ENCODE results near the gene TMTC2. TPM values are rescaled to one million over a fixed set of nuclear protein-coding genes. Genes with fewer than 3 reads are reported as not detected.

Gene TMTC2
- total and polyA plus RNA-seq, 2 donors = 18.1 to 95.3 TPM

DNA sequence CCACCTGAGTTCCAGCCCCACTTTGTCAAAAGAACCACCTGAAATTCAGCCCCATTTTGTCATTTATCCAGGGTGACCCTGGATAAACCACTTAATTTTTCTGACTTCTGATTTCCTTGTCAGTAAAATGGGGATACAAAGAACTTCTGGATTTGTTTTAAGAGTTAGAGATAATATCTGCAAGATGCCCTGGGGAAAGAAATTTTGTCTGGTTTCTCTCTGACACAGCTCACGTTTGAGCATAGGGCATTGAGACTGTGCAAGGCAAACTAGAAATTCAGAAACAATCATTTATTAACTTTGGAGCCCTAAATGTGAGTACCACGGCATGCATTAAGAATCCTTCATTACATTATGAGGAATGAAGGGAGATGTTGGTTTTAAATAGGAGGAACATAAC is 37.2 kb downstream of the TMTC2 start:
- no peaks in the 10 kb centered on the region for H3K4me1 ChIP-seq (ENCODE audit: insufficient read depth)
- no peaks in the 10 kb centered on the region for H3K36me3 ChIP-seq (ENCODE audit: insufficient read depth)
- no peak for DNase-seq (ENCODE audit: extremely low spot score)
- no peak overlapping the region for H3K27ac ChIP-seq (ENCODE audit: low read depth)
- no peak overlapping the region for H3K4me3 ChIP-seq (ENCODE audit: low read depth, low read length)
- 80% methylated on average over 2 of the region's 2 CpGs for WGBS

DNA sequence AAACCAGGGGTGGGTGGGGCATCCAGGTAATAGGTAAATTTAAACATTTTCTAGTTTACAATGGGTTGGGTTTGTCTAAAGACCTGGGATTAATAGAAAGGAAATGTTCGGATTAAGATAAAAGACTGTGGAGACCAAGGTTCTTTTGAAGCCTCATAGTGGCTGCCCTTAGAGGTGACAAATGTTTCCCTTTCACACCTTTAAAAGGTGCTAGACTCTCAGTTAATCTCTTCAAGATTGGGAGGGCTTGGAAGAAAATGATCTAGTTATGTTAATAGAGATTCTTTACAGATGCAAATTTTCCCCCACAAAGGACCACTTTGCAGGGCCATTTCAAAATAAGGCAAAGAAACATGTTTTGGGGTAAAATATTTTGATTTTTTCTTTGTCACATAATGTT is 39.0 kb downstream of the TMTC2 start:
- H3K4me3 ChIP-seq (ENCODE audit: low read depth, low read length) = no peak overlapping the region
- no peaks in the 10 kb centered on the region for H3K4me1 ChIP-seq (ENCODE audit: insufficient read depth)
- H3K36me3 ChIP-seq (ENCODE audit: insufficient read depth) = no peaks in the 10 kb centered on the region
- WGBS = 94% methylated on average over 1 of the region's 1 CpG
- DNase-seq (ENCODE audit: extremely low spot score) = no peak
- no peak overlapping the region for H3K27ac ChIP-seq (ENCODE audit: low read depth)

DNA sequence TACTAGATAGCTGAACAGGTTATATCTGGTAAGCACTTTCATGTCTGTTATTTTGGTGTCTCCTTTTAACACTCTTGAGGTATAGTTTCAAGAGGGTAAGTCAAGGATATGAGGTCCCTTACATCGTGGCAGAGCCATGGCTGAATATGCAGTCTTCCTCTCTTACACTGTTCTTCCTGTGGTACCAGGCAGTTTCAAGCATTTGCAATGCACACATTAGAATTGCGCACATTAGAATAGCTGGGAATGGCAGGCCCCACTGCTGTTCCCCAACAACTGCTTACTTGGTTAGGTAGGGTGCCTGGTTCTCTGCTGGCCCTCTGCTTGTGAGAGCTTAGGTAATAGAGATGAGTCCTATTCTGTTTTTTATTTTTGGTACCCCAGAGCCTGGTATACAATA is 41.2 kb downstream of the TMTC2 start:
- DNase-seq (ENCODE audit: extremely low spot score) = no peak
- peaks cover 1% of the 10 kb centered on the region for H3K4me1 ChIP-seq (ENCODE audit: insufficient read depth)
- H3K27ac ChIP-seq (ENCODE audit: low read depth) = no peak overlapping the region
- H3K36me3 ChIP-seq (ENCODE audit: insufficient read depth) = no peaks in the 10 kb centered on the region
- H3K4me3 ChIP-seq (ENCODE audit: low read depth, low read length) = no peak overlapping the region
- WGBS = 89% methylated on average over 2 of the region's 2 CpGs

DNA sequence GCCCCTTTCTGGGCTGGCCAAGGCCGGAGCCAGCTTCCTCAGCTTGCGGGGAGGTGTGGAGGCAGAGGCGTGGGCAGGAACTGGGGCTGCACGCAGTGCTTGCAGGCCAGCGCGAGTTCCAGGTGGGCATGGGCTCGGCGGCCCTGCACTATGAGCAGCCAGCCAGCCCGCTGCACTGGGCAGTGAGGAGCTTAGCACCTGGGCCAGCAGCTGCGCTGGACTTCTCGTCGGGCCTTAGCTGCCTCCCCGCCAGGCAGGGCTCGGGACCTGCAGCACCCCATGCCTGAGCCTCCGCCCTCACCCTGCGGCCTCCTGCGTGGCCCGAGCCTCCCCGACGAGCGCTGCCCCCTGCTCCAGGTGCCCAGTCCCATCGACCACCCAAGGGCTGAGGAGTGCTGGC is 42.0 kb downstream of the TMTC2 start:
- no peak overlapping the region for H3K27ac ChIP-seq (ENCODE audit: low read depth)
- H3K4me3 ChIP-seq (ENCODE audit: low read depth, low read length) = no peak overlapping the region
- no peak for DNase-seq (ENCODE audit: extremely low spot score)
- peaks cover 1% of the 10 kb centered on the region for H3K4me1 ChIP-seq (ENCODE audit: insufficient read depth)
- no peaks in the 10 kb centered on the region for H3K36me3 ChIP-seq (ENCODE audit: insufficient read depth)
- WGBS = 98% methylated on average over 22 of the region's 22 CpGs

DNA sequence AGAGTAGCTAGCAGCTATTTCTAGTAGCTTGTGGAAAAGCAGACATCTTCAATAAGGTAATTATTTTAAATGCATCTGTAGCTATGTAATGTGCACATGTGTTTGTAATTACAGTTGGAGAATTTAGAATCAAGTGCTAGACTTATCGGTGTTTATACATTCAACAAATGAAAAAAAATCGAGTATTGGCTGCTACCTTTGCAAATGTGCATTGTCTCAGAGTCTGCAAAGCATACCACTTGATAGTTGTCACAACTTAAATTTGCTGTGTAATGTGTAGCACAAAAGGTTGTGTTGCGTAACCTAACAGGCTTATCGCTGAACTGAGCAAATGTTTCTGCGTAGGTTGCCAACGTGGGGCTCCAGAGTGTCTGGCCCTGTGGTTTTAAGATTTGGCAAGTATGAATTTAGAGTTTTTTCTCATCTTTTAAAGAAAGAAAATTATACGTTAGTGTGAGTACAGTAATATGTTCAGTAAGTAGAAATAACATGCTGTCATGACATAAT is 44.3 kb downstream of the TMTC2 start:
- Histone ChIP-seq H3K4me3 (ENCODE audit: low read depth, low read length) (no peak overlapping the region), H3K27ac (ENCODE audit: low read depth) (no peak overlapping the region), H3K36me3 (ENCODE audit: insufficient read depth) (no peaks in the 10 kb centered on the region), H3K4me1 (ENCODE audit: insufficient read depth) (peaks cover 1% of the 10 kb centered on the region)
- no peak for DNase-seq (ENCODE audit: extremely low spot score)
- 67% methylated on average over 7 of the region's 7 CpGs for WGBS

DNA sequence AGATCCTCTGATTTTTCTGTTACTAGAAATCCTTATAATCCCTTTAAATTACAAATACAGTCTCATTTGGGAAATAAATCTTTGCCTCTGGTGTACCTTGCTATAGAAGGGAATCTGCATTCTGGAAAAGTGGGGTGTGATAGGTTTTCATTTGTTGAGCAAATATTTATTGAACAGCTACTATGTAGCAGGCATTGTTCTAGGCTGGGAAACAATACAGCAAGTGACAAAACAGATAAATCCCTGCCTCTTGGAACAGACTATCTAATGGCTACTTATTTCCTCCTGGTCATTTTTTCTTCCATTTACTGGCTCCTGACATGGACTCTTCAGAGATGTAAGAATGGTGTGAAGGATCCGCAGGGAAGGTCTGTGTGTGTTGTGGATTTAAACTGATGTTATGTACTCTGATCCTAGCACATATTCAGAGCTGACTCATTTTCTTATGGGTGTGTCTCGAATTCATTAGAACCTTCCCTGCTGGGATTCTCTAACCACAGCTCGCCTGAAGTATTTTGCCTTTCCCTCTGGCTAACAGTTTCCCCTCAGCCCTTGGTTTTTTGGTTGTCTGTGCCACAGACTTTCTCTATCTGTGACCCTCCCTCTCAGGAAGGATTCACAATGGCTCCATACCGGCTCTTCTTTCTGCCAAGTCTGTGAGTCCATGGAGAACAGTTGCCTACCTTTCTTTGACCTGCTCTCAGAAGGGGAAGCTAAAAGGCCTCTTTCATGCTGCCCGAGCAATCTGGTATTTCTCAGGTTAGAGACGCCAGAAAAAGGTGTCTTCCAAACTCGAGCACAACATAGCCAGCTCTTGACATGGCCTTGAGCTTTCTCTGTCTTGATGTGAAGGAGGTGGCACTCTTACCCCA is 53.7 kb downstream of the TMTC2 start:
- H3K4me1 ChIP-seq (ENCODE audit: insufficient read depth) = no peaks in the 10 kb centered on the region
- H3K27ac ChIP-seq (ENCODE audit: low read depth) = no peak overlapping the region
- H3K4me3 ChIP-seq (ENCODE audit: low read depth, low read length) = no peak overlapping the region
- no peak for DNase-seq (ENCODE audit: extremely low spot score)
- 92% methylated on average over 7 of the region's 7 CpGs for WGBS
- peaks cover 2% of the 10 kb centered on the region for H3K36me3 ChIP-seq (ENCODE audit: insufficient read depth)

DNA sequence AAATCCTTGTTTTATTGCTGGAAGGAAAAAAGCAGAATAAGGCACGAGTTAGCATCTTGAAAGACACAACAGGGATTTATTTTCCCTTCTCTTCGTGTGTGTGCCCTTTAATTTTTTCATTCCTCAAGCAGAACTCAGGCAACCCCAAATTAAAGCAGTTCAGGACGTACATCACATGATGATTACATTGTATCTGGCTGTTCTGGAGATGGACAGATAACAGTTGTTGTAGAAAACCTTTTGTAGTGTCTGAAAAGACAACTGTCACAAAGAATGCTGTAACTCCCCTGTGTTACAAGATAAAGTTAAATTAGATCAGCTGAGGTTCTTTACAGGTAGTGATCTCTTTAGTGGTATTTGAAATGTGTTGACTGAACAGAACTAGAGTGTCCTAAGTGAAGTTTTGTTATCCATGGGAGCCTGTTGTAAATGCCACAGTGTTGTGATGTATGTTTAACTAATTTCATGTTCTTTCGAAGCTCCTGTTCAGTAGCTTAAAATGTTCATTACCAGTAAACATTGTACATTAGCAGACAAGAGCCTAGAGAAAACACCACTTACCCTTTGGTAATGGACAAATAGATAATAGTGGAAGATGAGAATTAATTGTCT is 58.5 kb downstream of the TMTC2 start:
- peaks cover 3% of the 10 kb centered on the region for H3K4me1 ChIP-seq (ENCODE audit: insufficient read depth)
- H3K27ac ChIP-seq (ENCODE audit: low read depth) = no peak overlapping the region
- WGBS = 28% methylated on average over 4 of the region's 4 CpGs
- H3K4me3 ChIP-seq (ENCODE audit: low read depth, low read length) = no peak overlapping the region
- peaks cover 2% of the 10 kb centered on the region for H3K36me3 ChIP-seq (ENCODE audit: insufficient read depth)
- no peak for DNase-seq (ENCODE audit: extremely low spot score)

DNA sequence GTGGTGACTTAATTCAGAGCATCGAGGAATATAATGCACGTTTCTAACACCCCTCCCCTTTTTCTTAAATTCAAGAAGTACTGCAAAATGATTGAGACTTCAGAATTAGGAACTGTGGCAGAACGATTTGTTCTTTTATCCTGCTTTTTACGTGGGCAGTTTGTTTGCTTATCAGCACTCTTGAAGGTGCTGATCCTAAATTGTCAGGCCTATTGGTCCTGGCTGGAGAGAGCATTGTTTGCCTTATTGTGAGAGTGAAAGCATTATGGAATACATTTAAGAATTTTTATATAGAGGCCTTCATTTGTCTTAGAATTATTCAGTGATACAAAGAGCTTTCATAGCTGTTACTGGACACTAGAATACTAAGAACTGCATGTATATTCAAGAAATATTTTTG is 59.1 kb downstream of the TMTC2 start:
- 64% methylated on average over 4 of the region's 4 CpGs for WGBS
- H3K36me3 ChIP-seq (ENCODE audit: insufficient read depth) = peaks cover 2% of the 10 kb centered on the region
- no peak for DNase-seq (ENCODE audit: extremely low spot score)
- H3K4me1 ChIP-seq (ENCODE audit: insufficient read depth) = peaks cover 3% of the 10 kb centered on the region
- H3K4me3 ChIP-seq (ENCODE audit: low read depth, low read length) = no peak overlapping the region
- H3K27ac ChIP-seq (ENCODE audit: low read depth) = no peak overlapping the region

DNA sequence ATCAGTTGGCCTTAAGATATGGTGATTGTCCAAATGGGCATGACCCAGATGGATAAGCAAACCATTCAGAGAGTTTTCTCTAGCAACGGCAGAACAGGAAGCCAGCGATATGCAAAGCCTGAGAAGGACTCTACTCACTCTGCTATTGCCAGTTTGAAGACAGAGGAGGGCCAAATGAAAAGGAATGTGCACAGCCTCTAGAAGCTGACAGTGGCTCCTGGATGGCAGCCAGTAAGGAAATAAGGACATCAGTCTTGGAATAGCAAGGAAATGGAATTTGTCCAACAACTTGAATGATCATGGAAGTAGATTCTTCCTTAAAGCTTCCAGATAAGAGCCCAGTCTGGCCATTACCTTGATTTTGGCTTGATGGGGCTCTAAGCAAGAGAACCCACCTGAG is 60.0 kb downstream of the TMTC2 start:
- peaks cover 3% of the 10 kb centered on the region for H3K4me1 ChIP-seq (ENCODE audit: insufficient read depth)
- no peak for DNase-seq (ENCODE audit: extremely low spot score)
- no peak overlapping the region for H3K4me3 ChIP-seq (ENCODE audit: low read depth, low read length)
- H3K36me3 ChIP-seq (ENCODE audit: insufficient read depth) = peaks cover 2% of the 10 kb centered on the region
- H3K27ac ChIP-seq (ENCODE audit: low read depth) = no peak overlapping the region
- 74% methylated on average over 2 of the region's 2 CpGs for WGBS

DNA sequence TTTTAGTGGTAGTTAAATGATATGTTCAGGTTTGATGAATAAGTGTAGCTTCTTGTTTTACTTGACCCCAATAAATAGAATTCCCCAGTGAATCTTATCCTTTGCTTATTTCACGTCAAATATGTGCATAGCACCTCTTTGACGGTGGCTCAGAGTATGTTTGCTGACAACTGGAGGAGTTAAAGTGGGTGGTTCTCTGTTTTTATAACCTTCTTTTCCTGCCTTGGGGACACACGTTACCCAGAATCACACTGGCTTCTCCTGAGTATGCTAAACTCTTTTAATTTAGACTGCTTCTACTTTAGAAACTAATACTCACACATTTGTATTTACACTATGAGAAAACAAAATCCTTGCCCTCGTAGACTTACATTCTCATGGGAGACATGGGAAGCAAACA is 62.3 kb downstream of the TMTC2 start:
- Histone ChIP-seq H3K36me3 (ENCODE audit: insufficient read depth) (no peaks in the 10 kb centered on the region), H3K4me1 (ENCODE audit: insufficient read depth) (peaks cover 3% of the 10 kb centered on the region), H3K27ac (ENCODE audit: low read depth) (no peak overlapping the region), H3K4me3 (ENCODE audit: low read depth, low read length) (no peak overlapping the region)
- DNase-seq (ENCODE audit: extremely low spot score) = no peak
- 64% methylated on average over 4 of the region's 4 CpGs for WGBS

DNA sequence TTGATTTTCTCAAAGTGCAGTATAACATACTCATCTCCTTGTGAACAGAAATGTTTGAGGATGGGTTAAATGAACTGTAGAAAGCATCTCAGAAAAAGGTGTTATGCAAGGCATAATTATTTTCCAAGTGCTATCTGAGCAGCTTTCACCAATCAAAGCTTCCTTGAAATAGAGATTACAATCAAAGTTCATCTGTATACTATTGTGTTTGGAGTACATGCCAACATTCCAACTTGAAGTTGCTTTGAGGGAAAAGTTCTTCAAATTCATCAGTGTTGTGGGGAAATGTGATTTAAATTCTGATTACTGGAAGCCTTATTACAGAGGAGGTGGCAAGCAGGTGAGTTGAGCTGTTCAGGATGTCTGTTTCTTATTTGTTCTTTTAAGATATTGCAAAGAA is 68.2 kb downstream of the TMTC2 start:
- no peak overlapping the region for H3K4me3 ChIP-seq (ENCODE audit: low read depth, low read length)
- no peaks in the 10 kb centered on the region for H3K4me1 ChIP-seq (ENCODE audit: insufficient read depth)
- no peaks in the 10 kb centered on the region for H3K36me3 ChIP-seq (ENCODE audit: insufficient read depth)
- H3K27ac ChIP-seq (ENCODE audit: low read depth) = no peak overlapping the region
- DNase-seq (ENCODE audit: extremely low spot score) = no peak

DNA sequence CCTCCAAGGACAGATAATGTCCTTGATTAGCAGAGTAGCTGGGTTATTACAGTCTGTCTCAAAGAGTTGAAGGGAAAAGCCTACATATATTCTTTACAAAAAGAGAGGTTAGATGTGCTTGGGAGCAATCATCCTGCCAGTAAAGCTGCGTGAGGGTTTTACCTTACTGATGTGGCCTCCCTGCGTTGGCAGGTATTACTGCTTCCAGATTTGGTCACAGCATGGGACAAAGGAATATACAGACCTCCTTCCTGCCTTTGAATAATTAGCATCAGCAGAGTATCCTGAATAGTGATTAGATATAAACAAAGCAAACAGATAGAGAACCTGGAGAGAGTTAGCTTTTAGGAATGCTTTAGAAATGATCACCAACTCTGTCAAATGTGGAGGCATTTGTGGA is 69.6 kb downstream of the TMTC2 start:
- Histone ChIP-seq H3K27ac (ENCODE audit: low read depth) (no peak overlapping the region), H3K4me3 (ENCODE audit: low read depth, low read length) (no peak overlapping the region), H3K36me3 (ENCODE audit: insufficient read depth) (no peaks in the 10 kb centered on the region), H3K4me1 (ENCODE audit: insufficient read depth) (no peaks in the 10 kb centered on the region)
- DNase-seq (ENCODE audit: extremely low spot score) = no peak
- 91% methylated on average over 2 of the region's 2 CpGs for WGBS

DNA sequence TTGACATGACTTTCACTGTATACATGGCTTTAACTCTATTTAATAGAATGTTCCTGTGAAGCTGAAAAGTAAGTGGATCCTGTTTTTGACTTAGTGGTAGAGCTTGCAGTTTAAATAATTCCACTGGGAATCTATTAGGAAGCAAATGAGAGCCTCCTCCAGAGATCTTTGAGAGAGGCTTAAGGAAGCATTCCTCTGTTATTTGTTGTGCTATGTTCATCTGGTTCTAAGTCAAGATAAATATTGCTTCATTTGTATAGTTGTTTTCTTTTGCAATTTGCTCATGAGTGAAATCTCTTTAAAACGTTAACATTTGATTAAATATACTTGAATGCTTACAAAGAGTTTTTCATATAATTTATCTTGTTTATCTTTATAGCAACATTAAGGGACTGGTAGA is 70.4 kb downstream of the TMTC2 start:
- Histone ChIP-seq H3K27ac (ENCODE audit: low read depth) (no peak overlapping the region), H3K4me3 (ENCODE audit: low read depth, low read length) (no peak overlapping the region), H3K36me3 (ENCODE audit: insufficient read depth) (no peaks in the 10 kb centered on the region), H3K4me1 (ENCODE audit: insufficient read depth) (no peaks in the 10 kb centered on the region)
- DNase-seq (ENCODE audit: extremely low spot score) = no peak
- WGBS = 43% methylated on average over 1 of the region's 1 CpG

DNA sequence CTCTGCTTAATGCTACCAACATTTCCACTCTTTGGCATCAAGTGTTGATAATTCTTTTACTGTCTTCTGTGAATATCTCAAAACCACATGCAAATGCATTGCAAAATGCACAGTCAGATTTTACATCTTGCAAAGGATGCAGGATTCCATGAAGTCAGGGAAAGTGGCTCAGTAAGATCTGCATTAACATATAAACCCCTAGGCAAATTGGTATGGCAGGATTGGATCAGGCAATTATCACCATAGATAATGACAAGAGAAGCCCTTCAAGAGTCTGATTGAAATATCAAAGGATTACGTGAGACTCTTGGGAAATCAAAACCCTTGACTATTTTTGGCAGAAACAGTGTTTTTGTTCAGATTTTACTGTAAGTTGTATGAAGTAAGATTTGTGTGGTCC is 71.0 kb downstream of the TMTC2 start:
- DNase-seq (ENCODE audit: extremely low spot score) = no peak
- WGBS = 85% methylated on average over 1 of the region's 1 CpG
- Histone ChIP-seq H3K4me3 (ENCODE audit: low read depth, low read length) (no peak overlapping the region), H3K36me3 (ENCODE audit: insufficient read depth) (no peaks in the 10 kb centered on the region), H3K4me1 (ENCODE audit: insufficient read depth) (no peaks in the 10 kb centered on the region), H3K27ac (ENCODE audit: low read depth) (no peak overlapping the region)
